Loucy (cell line): ENCODE measurements around the gene S100A3.

ENCODE experiments used
- EZH2phosphoT487 ChIP-seq: fragments of 200-600 bp; IDR thresholded peaks from 2 replicates; pipeline ENCODE4 v1.6.1; 2018; ENCODE audit warnings: antibody characterized with exemption, mild to moderate bottlenecking, moderate library complexity, borderline replicate concordance
- TF ChIP-seq, protein P1 (sequence below): fragments of 200-600 bp; sonication (generic); conservative IDR thresholded peaks from 2 replicates; pipeline ENCODE4 v1.5.1; 2014; ENCODE audit warnings: mild to moderate bottlenecking, antibody characterized with exemption, low read length

DNA sequence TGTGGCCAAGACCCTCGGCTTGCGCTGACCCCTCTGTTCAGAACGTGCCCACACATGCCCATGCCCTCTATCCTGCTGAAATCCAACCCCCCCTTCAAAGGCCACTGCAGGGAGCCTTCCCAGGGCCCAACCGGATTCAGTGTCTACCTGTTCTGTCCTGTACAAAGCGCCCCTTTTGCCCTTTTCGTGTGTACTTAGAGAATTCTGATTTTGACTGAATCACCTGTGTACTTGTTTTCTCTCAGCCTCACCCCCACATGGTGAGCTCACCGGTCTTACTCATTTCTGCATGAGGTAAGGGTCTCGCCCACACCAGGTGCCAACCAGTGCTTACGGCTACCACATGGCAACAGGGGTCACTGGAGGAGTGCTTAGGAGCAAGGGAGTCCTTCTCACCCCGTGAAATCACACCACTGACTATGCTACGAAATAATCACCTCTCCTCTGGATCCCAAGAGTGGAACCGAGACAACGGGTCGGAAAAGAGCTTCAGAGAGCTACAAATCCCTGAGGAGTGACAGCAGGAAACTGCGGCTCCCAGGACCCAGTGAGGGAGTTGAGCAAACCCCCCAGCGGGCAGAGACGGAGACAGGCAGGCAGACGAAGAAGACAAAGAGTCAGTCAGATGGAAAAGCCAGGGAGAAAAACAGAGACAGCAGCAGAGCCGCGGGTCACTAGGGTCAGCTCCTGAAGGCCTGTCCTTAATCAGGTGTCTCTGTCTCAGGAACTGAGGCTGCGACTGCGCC is 18.7 kb upstream of the S100A3 start:
- TF ChIP-seq, protein P1, sequence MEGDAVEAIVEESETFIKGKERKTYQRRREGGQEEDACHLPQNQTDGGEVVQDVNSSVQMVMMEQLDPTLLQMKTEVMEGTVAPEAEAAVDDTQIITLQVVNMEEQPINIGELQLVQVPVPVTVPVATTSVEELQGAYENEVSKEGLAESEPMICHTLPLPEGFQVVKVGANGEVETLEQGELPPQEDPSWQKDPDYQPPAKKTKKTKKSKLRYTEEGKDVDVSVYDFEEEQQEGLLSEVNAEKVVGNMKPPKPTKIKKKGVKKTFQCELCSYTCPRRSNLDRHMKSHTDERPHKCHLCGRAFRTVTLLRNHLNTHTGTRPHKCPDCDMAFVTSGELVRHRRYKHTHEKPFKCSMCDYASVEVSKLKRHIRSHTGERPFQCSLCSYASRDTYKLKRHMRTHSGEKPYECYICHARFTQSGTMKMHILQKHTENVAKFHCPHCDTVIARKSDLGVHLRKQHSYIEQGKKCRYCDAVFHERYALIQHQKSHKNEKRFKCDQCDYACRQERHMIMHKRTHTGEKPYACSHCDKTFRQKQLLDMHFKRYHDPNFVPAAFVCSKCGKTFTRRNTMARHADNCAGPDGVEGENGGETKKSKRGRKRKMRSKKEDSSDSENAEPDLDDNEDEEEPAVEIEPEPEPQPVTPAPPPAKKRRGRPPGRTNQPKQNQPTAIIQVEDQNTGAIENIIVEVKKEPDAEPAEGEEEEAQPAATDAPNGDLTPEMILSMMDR = no peak
- no peak for TF ChIP-seq EZH2phosphoT487
